AG04450 (cell line): ENCODE results near the gene POU3F2. TPM values are rescaled to one million over a fixed set of nuclear protein-coding genes. Genes with fewer than 3 reads are reported as not detected.

Experiments
- CTCF ChIA-PET: fragments of 300-600, 350-600 bp; formaldehyde crosslinking; extraction: SDS; loops from one replicate; lab custom pipeline; 2022; ENCODE audit warnings: antibody characterized with exemption, inconsistent platforms; lab: Charles Lee
- POLR2A ChIA-PET: fragments of 350-600 bp; formaldehyde crosslinking; extraction: SDS; loops from one replicate; lab custom pipeline; 2021; ENCODE audit warnings: antibody characterized with exemption, inconsistent platforms; lab: Yijun Ruan, JAX
- DNase-seq: peaks from one replicate; pipeline ENCODE4 v3.0.0-alpha.2; 2011; ENCODE audit warnings: low read depth, low spot score
- H3K27ac ChIP-seq: one replicate; pipeline ENCODE4 v1.5.1; 2012; ENCODE audit warnings: low read depth, low read length, control low read depth
- H3K27me3 ChIP-seq: one replicate; pipeline ENCODE4 v1.6.0; 2012; ENCODE audit warnings: low read length; ENCODE audit not compliant: control insufficient read depth, insufficient read depth
- H3K4me3 ChIP-seq: 2 replicates; pipeline ENCODE4 v1.5.1; 2011; ENCODE audit warnings: mild to moderate bottlenecking, low read depth, low read length, control low read depth
- H3K9me3 ChIP-seq: 2 replicates; pipeline ENCODE4 v1.5.1; 2012; ENCODE audit warnings: low read length; ENCODE audit not compliant: control insufficient read depth, insufficient read depth
- polyA plus RNA-seq: library from polyadenylated mRNA; depleted of rRNA; stranded (reverse); fragments of >200 nt; gene quantifications from 2 replicates; pipeline ENCODE4 v1.2.3, GENCODE V29; 2011
- TF ChIP-seq, protein P1 (sequence below): IDR thresholded peaks from 2 replicates; pipeline ENCODE4 v1.5.1; 2011; ENCODE audit warnings: low read depth, low read length, control low read depth, inconsistent platforms

The POU3F2 gene
- polyA plus RNA-seq, 1 experiment = not detected

- no peak overlapping the region for H3K4me3 ChIP-seq
- POLR2A ChIA-PET = no interaction called here
- H3K27me3 ChIP-seq = no peaks in the 10 kb centered on the region
- CTCF ChIA-PET = interaction anchor here (0.6 kb wide), 1 partner anchor 11 kb away, joined by 4 read pairs; no protein-coding TSS in a partner anchor
- no peak overlapping the region for H3K27ac ChIP-seq
- no peak for DNase-seq
- no peaks in the 10 kb centered on the region for H3K9me3 ChIP-seq
- TF ChIP-seq, protein P1, sequence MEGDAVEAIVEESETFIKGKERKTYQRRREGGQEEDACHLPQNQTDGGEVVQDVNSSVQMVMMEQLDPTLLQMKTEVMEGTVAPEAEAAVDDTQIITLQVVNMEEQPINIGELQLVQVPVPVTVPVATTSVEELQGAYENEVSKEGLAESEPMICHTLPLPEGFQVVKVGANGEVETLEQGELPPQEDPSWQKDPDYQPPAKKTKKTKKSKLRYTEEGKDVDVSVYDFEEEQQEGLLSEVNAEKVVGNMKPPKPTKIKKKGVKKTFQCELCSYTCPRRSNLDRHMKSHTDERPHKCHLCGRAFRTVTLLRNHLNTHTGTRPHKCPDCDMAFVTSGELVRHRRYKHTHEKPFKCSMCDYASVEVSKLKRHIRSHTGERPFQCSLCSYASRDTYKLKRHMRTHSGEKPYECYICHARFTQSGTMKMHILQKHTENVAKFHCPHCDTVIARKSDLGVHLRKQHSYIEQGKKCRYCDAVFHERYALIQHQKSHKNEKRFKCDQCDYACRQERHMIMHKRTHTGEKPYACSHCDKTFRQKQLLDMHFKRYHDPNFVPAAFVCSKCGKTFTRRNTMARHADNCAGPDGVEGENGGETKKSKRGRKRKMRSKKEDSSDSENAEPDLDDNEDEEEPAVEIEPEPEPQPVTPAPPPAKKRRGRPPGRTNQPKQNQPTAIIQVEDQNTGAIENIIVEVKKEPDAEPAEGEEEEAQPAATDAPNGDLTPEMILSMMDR = no peak
Measured at GRCh38 chr6:98797217-98797994, 37.0 kb upstream of the POU3F2 start.

GRCh38 chr6:98800866-98801265 lies 33.5 kb upstream of the POU3F2 start:
- no peak for DNase-seq
- H3K4me3 ChIP-seq = no peak overlapping the region
- no peaks in the 10 kb centered on the region for H3K27me3 ChIP-seq
- H3K27ac ChIP-seq = no peak overlapping the region
- no peaks in the 10 kb centered on the region for H3K9me3 ChIP-seq
- POLR2A ChIA-PET = no interaction called here
- CTCF ChIA-PET = no interaction called here
- TF ChIP-seq, protein P1 = no peak

DNA sequence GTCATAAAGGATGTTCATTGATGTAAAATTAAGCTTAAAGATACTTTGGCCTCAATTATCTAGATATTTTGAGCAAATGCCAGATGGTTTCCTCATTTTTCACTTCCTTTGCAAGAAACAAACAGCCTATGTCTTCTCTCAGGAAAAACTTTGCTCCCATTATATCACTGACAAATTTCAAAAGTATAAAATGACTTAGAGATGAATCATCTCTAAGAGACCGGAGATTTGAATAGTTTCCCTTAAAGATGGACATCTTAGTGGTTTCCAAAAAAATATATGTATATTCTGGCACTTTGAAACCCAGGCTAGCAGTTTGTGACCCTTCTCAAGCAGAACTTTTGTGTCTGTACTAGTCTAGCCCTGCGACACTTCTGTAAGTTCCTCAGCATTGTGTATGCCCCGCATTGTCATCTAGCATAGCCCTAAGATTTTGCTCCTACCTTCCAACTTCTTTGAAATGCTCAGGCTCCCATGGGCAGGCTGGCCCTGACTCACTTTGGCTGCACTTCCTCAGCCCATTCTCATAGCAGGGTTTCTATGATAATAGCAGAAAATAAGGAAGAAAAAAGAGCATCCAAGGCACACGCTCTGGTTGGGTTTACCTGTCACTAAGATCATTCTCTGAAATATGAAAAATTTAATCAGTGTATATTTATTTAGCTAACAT lies 25.7 kb upstream of the POU3F2 start:
- no peak overlapping the region for H3K27ac ChIP-seq
- TF ChIP-seq, protein P1 = no peak
- no peak overlapping the region for H3K4me3 ChIP-seq
- H3K27me3 ChIP-seq = no peaks in the 10 kb centered on the region
- DNase-seq = no peak
- CTCF ChIA-PET = interaction anchor here (0.7 kb wide), 1 partner anchor 12 kb away, joined by 4 read pairs; no protein-coding TSS in a partner anchor
- H3K9me3 ChIP-seq = no peaks in the 10 kb centered on the region
- POLR2A ChIA-PET = no interaction called here

GRCh38 chr6:98812220-98812619 lies 22.2 kb upstream of the POU3F2 start:
- TF ChIP-seq, protein P1 = no peak
- no peak overlapping the region for H3K27ac ChIP-seq
- H3K27me3 ChIP-seq = no peaks in the 10 kb centered on the region
- no peaks in the 10 kb centered on the region for H3K9me3 ChIP-seq
- POLR2A ChIA-PET = no interaction called here
- no peak for DNase-seq
- no peak overlapping the region for H3K4me3 ChIP-seq
- CTCF ChIA-PET = no interaction called here

GRCh38 chr6:98816799-98817198 lies 17.6 kb upstream of the POU3F2 start:
- CTCF ChIA-PET = no interaction called here

More at GRCh38 chr6:98816799-98817198, 17.6 kb upstream of the POU3F2 start:
- no peak for DNase-seq
- H3K4me3 ChIP-seq = no peak overlapping the region
- TF ChIP-seq, protein P1 = no peak
- no peak overlapping the region for H3K27ac ChIP-seq
- POLR2A ChIA-PET = no interaction called here
- peaks cover 4% of the 10 kb centered on the region for H3K27me3 ChIP-seq
- H3K9me3 ChIP-seq = no peaks in the 10 kb centered on the region
